GM13977 (cell line): Measurements from ENCODE around the gene SCAMP4.
A peak's percentile ranks its signal among the peaks of the same experiment; 100 is the strongest.

Experiments
- DNase-seq: peaks from one replicate; pipeline ENCODE4 v3.0.0; 2012; ENCODE audit warnings: low spot score
- CTCF ChIP-seq: IDR thresholded peaks from 2 replicates; pipeline ENCODE4 v1.5.1; 2012; ENCODE audit warnings: mild to moderate bottlenecking, control low read depth; ENCODE audit not compliant: insufficient read depth; ENCODE audit errors: extremely low read depth, missing control alignments
- in situ Hi-C: fragments of 300-500 bp; cut with MboI; formaldehyde crosslinking; loops from one replicate; pipeline ENCODE4 v1.12.0; 2022; ENCODE audit warnings: low sequenced_read_pairs, low pct_unique_long_range_greater_than_20kb, mixed read lengths, inconsistent platforms; ENCODE audit not compliant: unreplicated experiment

The SCAMP4 gene

GRCh38 chr19:1924320-1924961 lies 19.2 kb downstream of the SCAMP4 start:
- DNase-seq: no peak
- in situ Hi-C loops: no loop called here
- TF ChIP-seq CTCF: no peak

- no peak for TF ChIP-seq CTCF
- no peak for DNase-seq
- in situ Hi-C loops: no loop called here
These were observed 20.3 kb downstream of the SCAMP4 start for GRCh38 chr19:1925544-1925943.

- in situ Hi-C loops: no loop called here
- peak; percentile 89 for DNase-seq
- peak; percentile 93 for TF ChIP-seq CTCF
These were observed 24.0 kb downstream of the SCAMP4 start for GRCh38 chr19:1929021-1929742.

- in situ Hi-C loops: no loop called here
- no peak for TF ChIP-seq CTCF
- DNase-seq: no peak
These were observed 26.2 kb downstream of the SCAMP4 start for GRCh38 chr19:1931445-1931844.

GRCh38 chr19:1932395-1932794 lies 27.2 kb downstream of the SCAMP4 start:
- no peak for DNase-seq
- TF ChIP-seq CTCF: no peak
- in situ Hi-C loops: no loop called here

GRCh38 chr19:1933244-1933643 lies 28.0 kb downstream of the SCAMP4 start:
- in situ Hi-C loops: no loop called here
- no peak for DNase-seq
- TF ChIP-seq CTCF: no peak

- DNase-seq: no peak
- TF ChIP-seq CTCF: no peak
- in situ Hi-C loops: no loop called here
These were observed 28.7 kb downstream of the SCAMP4 start for GRCh38 chr19:1933942-1934341.
